ENCODE results near the gene MSRB1.

Gene MSRB1

DNA sequence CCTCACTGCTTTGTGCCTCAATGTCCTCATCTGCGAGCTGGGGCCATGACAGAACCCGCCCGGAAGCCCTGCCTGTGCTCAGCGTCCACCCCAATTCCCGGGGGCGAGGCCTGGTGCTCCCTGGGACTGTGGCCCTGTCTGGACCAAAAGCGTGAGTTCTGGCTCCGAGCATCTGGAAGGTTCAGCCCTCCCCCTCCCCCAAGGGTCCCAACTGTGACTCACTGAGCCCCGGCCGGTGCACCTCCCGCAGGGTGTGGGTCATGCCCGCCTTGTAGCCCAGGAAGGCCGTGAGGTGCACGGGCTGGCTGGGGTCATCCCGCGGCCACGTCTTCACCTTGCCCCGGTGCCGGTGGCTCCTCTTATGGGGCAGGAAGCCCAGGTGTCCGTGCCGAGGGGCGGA lies 10.7 kb upstream of the MSRB1 start:
- no peaks in the 10 kb centered on the region for H3K27me3 ChIP-seq (ENCODE audit: control insufficient read depth, low read length)
- no peaks in the 10 kb centered on the region for H3F3A ChIP-seq (ENCODE audit: control insufficient read depth, insufficient read depth)
- H3K4me2 ChIP-seq (ENCODE audit: low read length), result no peak overlapping the region
- no peak overlapping the region for H3K4me3 ChIP-seq (ENCODE audit: low read length)
- no peak overlapping the region for H3K27ac ChIP-seq (ENCODE audit: low read depth, low read length)
- TF ChIP-seq EZH2phosphoT487 (IDR thresholded peaks at IDR 0.05; ENCODE audit: borderline replicate concordance, low read length), result no peak
- TF ChIP-seq, protein P1, sequence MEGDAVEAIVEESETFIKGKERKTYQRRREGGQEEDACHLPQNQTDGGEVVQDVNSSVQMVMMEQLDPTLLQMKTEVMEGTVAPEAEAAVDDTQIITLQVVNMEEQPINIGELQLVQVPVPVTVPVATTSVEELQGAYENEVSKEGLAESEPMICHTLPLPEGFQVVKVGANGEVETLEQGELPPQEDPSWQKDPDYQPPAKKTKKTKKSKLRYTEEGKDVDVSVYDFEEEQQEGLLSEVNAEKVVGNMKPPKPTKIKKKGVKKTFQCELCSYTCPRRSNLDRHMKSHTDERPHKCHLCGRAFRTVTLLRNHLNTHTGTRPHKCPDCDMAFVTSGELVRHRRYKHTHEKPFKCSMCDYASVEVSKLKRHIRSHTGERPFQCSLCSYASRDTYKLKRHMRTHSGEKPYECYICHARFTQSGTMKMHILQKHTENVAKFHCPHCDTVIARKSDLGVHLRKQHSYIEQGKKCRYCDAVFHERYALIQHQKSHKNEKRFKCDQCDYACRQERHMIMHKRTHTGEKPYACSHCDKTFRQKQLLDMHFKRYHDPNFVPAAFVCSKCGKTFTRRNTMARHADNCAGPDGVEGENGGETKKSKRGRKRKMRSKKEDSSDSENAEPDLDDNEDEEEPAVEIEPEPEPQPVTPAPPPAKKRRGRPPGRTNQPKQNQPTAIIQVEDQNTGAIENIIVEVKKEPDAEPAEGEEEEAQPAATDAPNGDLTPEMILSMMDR (IDR thresholded peaks at IDR 0.05; ENCODE audit: low read depth, low read length, poor library complexity, severe bottlenecking), result no peak
- H3K36me3 ChIP-seq (ENCODE audit: control insufficient read depth, low read length), result no peaks in the 10 kb centered on the region
- no peaks in the 10 kb centered on the region for H4K20me1 ChIP-seq (ENCODE audit: control insufficient read depth, insufficient read depth, low read depth, low read length)
- H3K9me3 ChIP-seq (ENCODE audit: control insufficient read depth, insufficient read depth, low read length), result no peaks in the 10 kb centered on the region
- no peaks in the 10 kb centered on the region for H3K9me2 ChIP-seq (replicated peaks; ENCODE audit: control insufficient read depth, low read length)
- H3K79me2 ChIP-seq (ENCODE audit: control insufficient read depth, low read length), result no peaks in the 10 kb centered on the region
- H3K4me1 ChIP-seq (ENCODE audit: control insufficient read depth, low read length), result peaks cover under 1% of the 10 kb centered on the region

DNA sequence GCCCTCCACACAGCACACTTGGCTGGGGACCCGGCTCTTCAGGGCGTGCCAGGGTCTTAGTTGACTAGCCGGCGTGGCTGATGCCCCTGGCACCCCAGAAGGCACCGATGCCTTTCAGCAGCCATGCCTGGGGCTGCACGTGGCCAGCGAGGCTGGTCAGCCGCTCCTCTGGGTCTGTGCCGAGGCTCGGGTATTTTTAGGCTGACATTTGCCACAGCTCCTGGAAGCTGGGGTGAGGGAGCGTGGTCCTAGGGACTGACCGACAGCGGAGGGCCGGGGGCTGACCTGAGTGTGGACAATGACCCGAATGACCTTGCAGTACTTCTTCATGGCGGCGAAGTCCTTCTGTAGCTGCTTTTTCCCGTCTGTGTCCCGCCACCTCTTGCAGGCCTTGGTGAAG lies 7.6 kb upstream of the MSRB1 start:
- Histone ChIP-seq H3K36me3 (ENCODE audit: control insufficient read depth, low read length) (no peaks in the 10 kb centered on the region), H3K9me3 (ENCODE audit: control insufficient read depth, insufficient read depth, low read length) (no peaks in the 10 kb centered on the region), H3K4me2 (ENCODE audit: low read length) (no peak overlapping the region), H3K9me2 (replicated peaks; ENCODE audit: control insufficient read depth, low read length) (no peaks in the 10 kb centered on the region), H3K27ac (ENCODE audit: low read depth, low read length) (no peak overlapping the region), H3K4me1 (ENCODE audit: control insufficient read depth, low read length) (no peaks in the 10 kb centered on the region), H3K79me2 (ENCODE audit: control insufficient read depth, low read length) (no peaks in the 10 kb centered on the region), H3F3A (ENCODE audit: control insufficient read depth, insufficient read depth) (no peaks in the 10 kb centered on the region), H3K4me3 (ENCODE audit: low read length) (no peak overlapping the region), H3K27me3 (ENCODE audit: control insufficient read depth, low read length) (no peaks in the 10 kb centered on the region), H4K20me1 (ENCODE audit: control insufficient read depth, insufficient read depth, low read depth, low read length) (no peaks in the 10 kb centered on the region)
- TF ChIP-seq, protein P1 (IDR thresholded peaks at IDR 0.05; ENCODE audit: low read depth, low read length, poor library complexity, severe bottlenecking), result no peak
- TF ChIP-seq EZH2phosphoT487 (IDR thresholded peaks at IDR 0.05; ENCODE audit: borderline replicate concordance, low read length), result no peak

DNA sequence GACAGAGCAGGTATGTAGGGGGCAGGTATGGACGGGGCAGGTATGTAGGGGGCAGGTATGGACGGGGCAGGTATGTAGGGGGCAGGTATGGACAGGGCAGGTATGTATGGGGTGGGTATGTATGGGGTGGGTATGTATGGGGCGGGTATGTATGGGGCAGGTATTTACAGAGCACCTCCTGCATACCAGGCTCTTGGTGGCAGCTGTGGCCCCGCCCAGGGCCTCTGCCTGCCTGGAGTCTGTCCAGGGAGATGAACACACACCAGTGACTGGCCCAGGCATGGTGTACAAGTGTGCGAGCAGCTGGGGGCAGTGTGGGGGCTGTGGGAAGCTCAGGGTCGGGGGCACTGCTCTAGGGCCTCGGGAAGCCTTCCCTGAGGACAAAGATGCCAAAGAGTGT lies 7.0 kb upstream of the MSRB1 start:
- Histone ChIP-seq H4K20me1 (ENCODE audit: control insufficient read depth, insufficient read depth, low read depth, low read length) (no peaks in the 10 kb centered on the region), H3K4me2 (ENCODE audit: low read length) (no peak overlapping the region), H3K9me3 (ENCODE audit: control insufficient read depth, insufficient read depth, low read length) (no peaks in the 10 kb centered on the region), H3K36me3 (ENCODE audit: control insufficient read depth, low read length) (no peaks in the 10 kb centered on the region), H3K27me3 (ENCODE audit: control insufficient read depth, low read length) (no peaks in the 10 kb centered on the region), H3K27ac (ENCODE audit: low read depth, low read length) (no peak overlapping the region), H3K9me2 (replicated peaks; ENCODE audit: control insufficient read depth, low read length) (no peaks in the 10 kb centered on the region), H3K4me1 (ENCODE audit: control insufficient read depth, low read length) (no peaks in the 10 kb centered on the region), H3K4me3 (ENCODE audit: low read length) (no peak overlapping the region), H3K79me2 (ENCODE audit: control insufficient read depth, low read length) (no peaks in the 10 kb centered on the region), H3F3A (ENCODE audit: control insufficient read depth, insufficient read depth) (no peaks in the 10 kb centered on the region)
- no peak for TF ChIP-seq EZH2phosphoT487 (IDR thresholded peaks at IDR 0.05; ENCODE audit: borderline replicate concordance, low read length)
- TF ChIP-seq, protein P1 (IDR thresholded peaks at IDR 0.05; ENCODE audit: low read depth, low read length, poor library complexity, severe bottlenecking), result no peak

DNA sequence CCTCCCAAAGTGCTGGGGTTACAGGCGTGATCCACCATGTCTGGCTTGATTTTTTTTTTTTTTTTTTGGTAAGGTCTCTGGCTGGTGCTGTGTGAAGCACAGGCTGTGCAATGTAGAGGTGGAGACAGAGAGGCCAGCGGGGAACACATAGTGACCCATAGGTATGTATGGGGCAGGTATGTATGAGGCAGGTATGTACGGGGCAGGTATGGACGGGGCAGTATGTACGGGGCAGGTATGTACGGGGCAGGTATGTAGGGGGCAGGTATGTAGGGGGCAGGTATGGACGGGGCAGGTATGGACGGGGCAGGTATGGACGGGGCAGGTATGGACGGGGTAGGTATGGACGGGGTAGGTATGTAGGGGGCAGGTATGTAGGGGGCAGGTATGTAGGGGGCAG lies 6.5 kb upstream of the MSRB1 start:
- H3K79me2 ChIP-seq (ENCODE audit: control insufficient read depth, low read length), result no peaks in the 10 kb centered on the region
- H4K20me1 ChIP-seq (ENCODE audit: control insufficient read depth, insufficient read depth, low read depth, low read length), result no peaks in the 10 kb centered on the region

More for the DNA sequence above, 6.5 kb upstream of the MSRB1 start:
- H3K36me3 ChIP-seq (ENCODE audit: control insufficient read depth, low read length), result no peaks in the 10 kb centered on the region
- no peak overlapping the region for H3K4me3 ChIP-seq (ENCODE audit: low read length)
- H3K27me3 ChIP-seq (ENCODE audit: control insufficient read depth, low read length), result no peaks in the 10 kb centered on the region
- H3K4me2 ChIP-seq (ENCODE audit: low read length), result no peak overlapping the region
- no peak overlapping the region for H3K27ac ChIP-seq (ENCODE audit: low read depth, low read length)
- H3K4me1 ChIP-seq (ENCODE audit: control insufficient read depth, low read length), result no peaks in the 10 kb centered on the region
- no peaks in the 10 kb centered on the region for H3K9me3 ChIP-seq (ENCODE audit: control insufficient read depth, insufficient read depth, low read length)
- no peaks in the 10 kb centered on the region for H3F3A ChIP-seq (ENCODE audit: control insufficient read depth, insufficient read depth)
- no peaks in the 10 kb centered on the region for H3K9me2 ChIP-seq (replicated peaks; ENCODE audit: control insufficient read depth, low read length)
- TF ChIP-seq, protein P1 (IDR thresholded peaks at IDR 0.05; ENCODE audit: low read depth, low read length, poor library complexity, severe bottlenecking), result no peak
- no peak for TF ChIP-seq EZH2phosphoT487 (IDR thresholded peaks at IDR 0.05; ENCODE audit: borderline replicate concordance, low read length)

Measured in DOHH2 (cell line).